Activated T-cell treated with anti-CD3 and anti-CD28 coated beads for 1 hour (primary cell): ENCODE data around the gene CCDC107.
A peak's percentile ranks its signal among the peaks of the same experiment; 100 is the strongest.
"Not testable (repeated sequence)": the region's sequence is repeated elsewhere in the genome, so short reads cannot be mapped to it uniquely, and the experiment has no call there.

Experiments
- DNase-seq: peaks from one replicate; pipeline ENCODE4 v3.0.0-alpha.2; 2020; ENCODE audit warnings: low read depth

CCDC107 gene

DNA sequence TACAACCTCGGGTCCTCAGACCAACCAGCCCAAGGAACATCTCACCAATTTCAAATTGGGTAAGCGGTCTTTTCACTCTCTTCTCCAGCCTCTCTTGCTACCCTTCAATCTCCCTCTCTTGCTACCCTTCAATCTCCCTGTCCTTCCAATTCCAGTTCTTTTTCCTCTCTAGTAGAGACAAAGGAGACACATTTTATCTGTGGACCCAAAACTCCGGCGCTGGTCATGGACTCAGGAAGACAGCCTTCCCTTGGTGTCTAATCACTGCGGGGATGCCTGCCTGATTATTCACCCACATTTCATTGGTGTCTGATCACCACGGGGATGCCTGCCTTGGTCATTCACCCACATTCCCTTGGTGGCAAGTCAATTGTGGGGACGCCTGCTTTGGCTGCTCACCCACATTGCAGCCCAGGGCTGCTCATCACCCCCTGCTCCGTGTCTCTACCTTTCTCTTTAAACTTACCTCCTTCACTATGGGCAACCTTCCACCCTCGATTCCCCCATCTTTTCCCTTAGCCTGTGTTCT, 20.6 kb upstream of the CCDC107 start:
- not testable (repeated sequence) for DNase-seq

DNA sequence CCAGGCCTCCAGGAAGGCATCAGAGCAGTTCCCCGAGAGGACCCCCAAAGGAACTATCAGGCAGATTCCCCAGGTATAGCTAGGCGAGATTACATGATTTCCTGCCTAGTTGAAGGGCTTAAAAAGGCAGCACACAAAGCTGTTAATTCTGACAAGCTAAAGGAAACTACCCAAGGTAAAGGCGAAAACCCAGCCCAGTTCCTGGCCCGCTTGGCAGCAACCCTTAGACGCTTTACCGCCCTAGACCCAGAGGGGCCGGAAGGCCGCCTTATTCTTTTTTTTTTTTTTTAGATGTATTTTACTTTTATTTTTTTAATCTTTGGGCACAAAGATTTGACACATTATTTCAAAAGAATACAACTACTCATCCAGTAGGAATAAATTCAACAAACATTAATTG, 19.3 kb upstream of the CCDC107 start:
- not testable (repeated sequence) for DNase-seq

GRCh38 chr9:35639225-35639624, 18.9 kb upstream of the CCDC107 start:
- DNase-seq = not testable (repeated sequence)

- DNase-seq = no peak
These were observed 18.5 kb upstream of the CCDC107 start for GRCh38 chr9:35639631-35640030.

GRCh38 chr9:35640431-35640830, 17.7 kb upstream of the CCDC107 start:
- not testable (repeated sequence) for DNase-seq

DNA sequence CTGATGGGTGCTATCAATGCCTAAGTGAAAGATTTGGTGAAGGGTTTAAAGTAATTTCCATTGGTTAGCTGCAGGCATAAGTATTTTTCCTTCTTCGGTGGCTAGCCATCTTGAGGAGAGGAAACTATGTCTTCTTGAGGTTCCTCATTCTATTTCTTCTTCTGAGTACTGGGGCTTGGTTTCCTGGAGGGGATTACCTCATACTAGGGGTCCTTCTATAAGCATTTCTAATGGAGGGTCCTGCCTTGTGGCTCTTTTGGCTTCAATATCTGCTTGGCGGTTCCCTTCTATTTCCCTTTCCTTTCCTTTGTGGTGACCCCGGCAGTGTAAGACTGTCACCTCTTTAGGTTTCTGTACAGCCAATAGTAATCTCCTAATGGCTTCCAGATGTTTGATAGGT, 16.6 kb upstream of the CCDC107 start:
- not testable (repeated sequence) for DNase-seq

GRCh38 chr9:35643046-35643445, 15.0 kb upstream of the CCDC107 start:
- no peak for DNase-seq

DNA sequence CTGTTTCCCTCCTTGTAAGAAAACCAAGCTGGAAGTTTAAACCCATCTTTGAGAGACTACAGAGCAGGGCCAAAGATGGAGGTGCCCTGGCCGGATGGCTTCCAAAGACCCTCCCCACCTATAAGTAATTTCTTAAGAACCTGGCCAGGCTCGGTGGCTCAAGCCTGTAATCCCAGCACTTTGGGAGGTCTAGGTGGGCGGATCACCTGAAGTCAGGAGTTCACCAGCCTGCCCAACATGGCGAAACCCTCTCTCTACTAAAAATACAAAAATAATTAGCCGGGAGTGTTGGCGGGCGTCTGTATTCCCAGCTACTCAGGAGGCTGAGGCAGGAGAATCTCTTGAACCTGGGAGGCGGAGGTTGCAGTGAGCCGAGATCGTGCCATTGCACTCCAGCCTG, 12.4 kb upstream of the CCDC107 start:
- DNase-seq = not testable (repeated sequence)

DNA sequence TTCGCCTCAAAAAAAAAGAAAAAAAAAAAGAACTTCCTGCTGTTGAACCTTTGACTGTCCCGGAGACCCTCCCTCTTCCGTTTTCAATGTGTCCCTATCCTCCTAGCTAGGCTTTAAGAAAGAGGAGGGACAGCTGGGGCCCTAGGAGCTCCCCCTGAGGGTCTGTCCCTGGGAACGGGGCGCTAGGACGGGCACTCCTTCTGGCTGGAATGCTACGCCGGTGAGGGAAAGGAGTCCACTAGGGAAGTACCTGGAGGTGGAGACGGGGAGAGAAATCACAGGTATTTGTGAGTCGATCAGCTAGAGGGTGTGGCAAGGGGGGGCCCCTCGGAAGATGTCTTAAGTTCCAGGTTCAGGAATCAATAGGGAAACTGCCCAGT, 11.9 kb upstream of the CCDC107 start:
- DNase-seq = no peak

- peak; percentile 88 for DNase-seq
These were observed 11.4 kb upstream of the CCDC107 start for GRCh38 chr9:35646533-35647265.

- peak; percentile 45 for DNase-seq
These were observed 8.4 kb upstream of the CCDC107 start for GRCh38 chr9:35649431-35650340.

- no peak for DNase-seq
These were observed 7.5 kb upstream of the CCDC107 start, which contains the start of gene SIT1 for GRCh38 chr9:35650341-35651158. TSS of gene SIT1 (minus strand) at chr9:35650931. CDS start at chr9:35650853, 78 bp downstream.

DNA sequence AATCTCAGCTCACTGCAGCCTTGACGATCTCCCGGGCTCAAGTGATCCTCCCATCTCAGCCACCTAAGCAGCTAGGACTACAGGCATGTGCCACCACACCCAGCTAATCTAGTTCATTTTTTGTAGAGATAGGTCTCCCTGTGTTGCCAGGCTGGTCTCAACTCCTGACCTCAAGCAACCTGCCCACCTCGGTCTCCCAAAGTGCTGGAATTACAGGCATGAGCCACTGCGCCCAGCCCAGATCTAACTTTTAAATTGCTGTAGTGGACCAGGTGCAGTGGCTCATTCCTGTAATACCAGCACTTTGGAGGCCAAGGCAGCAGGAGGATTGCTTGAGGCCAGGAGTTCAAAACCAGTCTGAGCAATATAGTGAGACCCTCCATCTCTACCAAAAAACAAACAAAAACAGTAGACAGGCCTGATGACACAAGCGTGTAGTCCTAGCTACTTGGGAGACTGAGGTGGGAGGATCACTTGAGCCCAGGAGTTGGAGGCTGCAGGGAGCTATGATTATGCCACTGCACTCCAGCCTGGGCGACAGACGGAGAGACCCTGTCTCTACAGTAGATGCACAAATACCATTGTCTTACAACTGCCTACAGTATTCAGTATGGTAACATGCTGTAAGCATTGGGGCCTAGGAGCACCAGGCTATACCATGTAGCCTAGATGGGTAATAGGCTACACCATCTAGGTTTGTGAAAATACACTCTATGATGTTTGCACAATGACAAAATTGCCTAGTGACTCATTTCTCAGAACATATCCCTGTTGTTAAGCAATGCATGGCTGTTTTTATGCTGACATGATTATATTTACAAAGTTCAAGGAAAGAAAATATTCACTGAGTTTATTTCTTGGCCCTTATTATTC, 5.9 kb upstream of the CCDC107 start:
- DNase-seq = no peak

DNA sequence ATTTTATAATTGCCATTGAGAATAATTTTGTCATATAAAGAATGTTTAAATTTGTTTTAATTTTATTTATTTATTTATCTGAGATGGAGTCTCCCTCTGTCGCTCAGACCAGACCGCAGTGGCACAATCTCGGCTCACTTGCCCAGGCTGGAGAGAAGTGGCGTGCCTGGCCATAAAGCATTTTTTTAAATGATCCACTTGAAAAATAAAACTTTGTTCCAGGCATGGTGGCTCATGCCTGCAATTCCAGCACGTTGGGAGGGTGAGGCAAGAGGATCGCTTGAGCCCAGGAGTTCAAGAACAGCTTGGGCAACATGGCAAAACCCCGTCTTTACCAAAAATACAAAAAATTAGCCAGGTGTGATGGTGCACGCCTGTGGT, 5.3 kb upstream of the CCDC107 start:
- DNase-seq = no peak

GRCh38 chr9:35653611-35654010, 4.5 kb upstream of the CCDC107 start:
- no peak for DNase-seq

GRCh38 chr9:35656348-35656747, 1.7 kb upstream of the CCDC107 start:
- DNase-seq = no peak

- no peak for DNase-seq
These were observed 1.1 kb upstream of the CCDC107 start for GRCh38 chr9:35656831-35657545.

DNA sequence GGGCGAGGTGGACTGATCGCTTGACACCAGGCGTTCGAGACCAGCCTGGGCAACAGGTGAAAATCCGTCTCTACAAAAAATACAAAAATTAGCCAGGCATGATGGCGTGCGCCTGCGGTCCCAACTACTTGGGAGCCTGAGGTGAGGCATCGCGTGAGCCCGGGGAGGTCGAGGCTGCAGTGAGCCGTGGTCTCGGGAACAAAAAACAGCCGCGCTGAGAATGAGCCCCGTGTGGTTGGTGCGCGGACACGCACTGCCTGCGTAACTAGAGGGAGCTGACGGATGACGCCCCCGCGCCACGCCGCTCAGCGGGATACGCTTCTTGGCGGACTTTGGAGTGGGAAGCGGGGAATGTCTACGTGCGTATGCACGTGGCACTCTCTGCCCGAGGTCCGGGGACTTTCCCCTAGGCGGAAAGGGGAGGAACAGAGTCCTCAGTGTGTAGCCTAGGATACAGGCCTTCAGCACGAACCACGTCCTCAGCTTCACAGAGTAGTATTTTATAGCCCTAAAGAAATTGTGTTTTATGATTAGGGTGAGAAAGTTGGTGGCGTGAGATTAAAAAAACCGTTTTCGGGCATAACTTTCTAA, 451 bp upstream of the CCDC107 start, which contains the start of gene RMRP:
Gene RMRP, minus strand, starts transcription at position 474 of the 591 bp plus-strand sequence.
- peak; percentile 67 for DNase-seq

- no peak for DNase-seq
These were observed 802 bp downstream of the CCDC107 start for GRCh38 chr9:35658968-35659220.

DNA sequence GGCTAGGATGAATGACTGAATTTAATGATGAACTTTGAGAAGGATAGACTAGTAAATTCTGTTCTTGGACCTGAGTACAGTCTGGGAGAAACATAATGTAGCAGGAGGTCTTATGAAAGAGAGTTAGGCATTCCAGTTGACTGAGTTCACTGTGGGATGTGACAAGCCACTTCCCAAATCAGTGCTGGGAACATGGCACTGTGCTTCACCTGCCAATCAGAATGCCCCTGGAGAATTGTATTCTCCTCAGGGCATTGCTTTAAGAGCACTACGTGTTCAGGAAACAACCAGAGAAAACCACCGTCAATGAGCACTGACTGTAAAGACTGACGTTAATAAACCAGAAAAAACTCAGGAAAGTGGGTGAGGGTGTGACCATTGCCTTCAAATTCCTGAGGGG, 1.2 kb downstream of the CCDC107 start:
- no peak for DNase-seq
